Midbrain (tissue), 1 donor: Measurements from ENCODE around the gene TENT5C.

Experiments
- DNase-seq: peaks from one replicate; lab custom pipeline; 2025; lab: John Stamatoyannopoulos, UW

The TENT5C gene

GRCh38 chr1:117634631-117635030, 28.8 kb downstream of the TENT5C start:
- DNase-seq: no peak

DNA sequence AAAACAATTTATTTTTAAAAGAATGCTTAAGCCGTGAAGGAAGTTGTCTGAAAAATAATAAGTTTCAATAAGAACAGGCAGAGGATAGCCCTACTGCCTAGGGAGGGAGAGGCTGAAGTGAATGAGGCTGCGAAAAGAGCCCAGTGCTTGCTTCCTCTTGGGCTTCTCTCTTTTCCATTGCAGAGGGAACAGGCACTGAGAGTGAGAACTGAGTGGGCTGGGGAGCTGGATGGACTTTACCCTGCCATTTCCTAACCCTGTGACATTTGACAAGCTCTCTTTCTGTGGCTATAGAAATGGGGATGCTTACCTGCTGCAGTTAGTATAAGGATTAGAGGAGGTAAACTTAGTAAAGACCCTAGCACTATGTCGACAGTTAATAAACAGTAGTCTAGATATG, 30.0 kb downstream of the TENT5C start:
- DNase-seq: no peak

GRCh38 chr1:117636637-117637425, 31.0 kb downstream of the TENT5C start:
- no peak for DNase-seq

- no peak for DNase-seq
These were observed 32.3 kb downstream of the TENT5C start for GRCh38 chr1:117638141-117638540.

GRCh38 chr1:117638759-117639158, 32.9 kb downstream of the TENT5C start:
- DNase-seq: no peak

- DNase-seq: no peak
These were observed 33.9 kb downstream of the TENT5C start for GRCh38 chr1:117639741-117640140.

- DNase-seq: no peak
These were observed 35.7 kb downstream of the TENT5C start for GRCh38 chr1:117641536-117641935.

- DNase-seq: no peak
These were observed 37.1 kb downstream of the TENT5C start for GRCh38 chr1:117642963-117643362.

GRCh38 chr1:117643601-117644000, 37.8 kb downstream of the TENT5C start:
- no peak for DNase-seq

DNA sequence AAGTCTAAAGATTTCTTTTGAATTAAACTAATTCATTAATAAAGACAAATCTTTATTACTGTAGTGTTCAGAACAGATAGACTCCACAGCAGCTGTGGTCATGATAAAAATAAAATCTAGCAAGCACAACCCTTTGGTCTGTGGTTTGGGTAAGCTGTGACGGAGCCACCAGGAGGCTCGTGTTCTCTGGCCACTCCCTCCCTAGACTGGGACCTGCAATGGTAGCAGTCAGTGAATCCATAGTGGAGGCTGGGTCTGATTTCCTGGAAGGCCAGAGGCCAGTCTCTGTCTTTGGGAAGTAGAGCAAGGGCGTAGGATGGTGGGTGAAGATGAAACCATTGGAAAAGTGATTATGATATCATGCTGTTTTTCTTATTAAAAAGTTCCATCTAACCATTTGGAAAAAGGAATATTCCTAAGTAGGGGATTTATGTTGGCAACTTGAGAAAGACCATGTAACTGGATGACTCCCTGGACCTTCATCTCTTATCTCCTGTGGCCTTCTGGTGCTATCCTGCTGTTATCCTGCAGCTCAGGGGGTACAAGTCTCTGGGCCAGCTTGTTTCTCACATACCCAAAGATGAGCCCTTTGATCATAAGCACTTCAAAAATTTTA, 39.0 kb downstream of the TENT5C start:
- DNase-seq: no peak

- no peak for DNase-seq
These were observed 39.5 kb downstream of the TENT5C start for GRCh38 chr1:117645343-117645742.

GRCh38 chr1:117646007-117646811, 40.4 kb downstream of the TENT5C start:
- no peak for DNase-seq

GRCh38 chr1:117646956-117647355, 41.1 kb downstream of the TENT5C start:
- no peak for DNase-seq

GRCh38 chr1:117648015-117648414, 42.2 kb downstream of the TENT5C start:
- DNase-seq: no peak

- no peak for DNase-seq
These were observed 45.2 kb downstream of the TENT5C start for GRCh38 chr1:117650840-117651568.

DNA sequence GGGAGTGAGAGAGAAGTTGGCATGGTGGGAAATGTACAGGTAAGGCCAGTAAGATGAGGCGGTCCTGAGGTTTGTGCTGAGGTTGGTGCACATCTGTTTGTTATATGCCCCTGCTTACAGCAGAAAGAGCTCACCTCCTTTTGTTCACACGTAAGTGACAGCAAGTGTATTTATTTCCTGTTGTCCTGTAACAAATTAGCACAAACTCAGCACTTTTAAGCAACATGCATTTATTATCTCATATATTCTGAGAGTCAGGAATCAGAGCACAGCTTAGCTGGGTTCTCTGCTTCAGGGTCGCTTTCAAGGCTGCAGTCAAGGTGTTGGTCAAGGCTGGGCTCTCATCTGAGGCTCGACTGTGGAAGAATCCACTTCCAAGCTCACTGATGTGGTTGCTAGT, 45.8 kb downstream of the TENT5C start:
- no peak for DNase-seq

- DNase-seq: no peak
These were observed 46.6 kb downstream of the TENT5C start for GRCh38 chr1:117652421-117652820.

DNA sequence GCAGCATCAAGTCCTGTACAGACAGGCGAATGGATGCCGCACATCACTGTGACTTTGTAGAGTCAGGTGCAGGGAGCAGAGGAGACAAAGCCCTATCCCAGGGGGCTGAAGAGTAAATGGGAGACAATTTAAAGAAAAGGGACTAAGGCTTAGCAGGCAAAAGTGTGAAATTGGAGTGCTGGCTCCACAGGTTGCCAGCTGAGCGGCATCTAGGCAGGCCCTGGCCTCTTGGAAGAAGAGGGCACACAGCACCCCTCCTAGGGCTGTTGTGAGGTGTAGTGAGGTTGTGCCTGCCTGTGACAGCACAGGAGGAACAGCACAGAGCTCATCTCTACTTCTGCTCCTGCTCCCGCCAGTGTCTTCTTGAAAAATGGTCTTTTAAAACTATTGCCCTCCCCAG, 47.3 kb downstream of the TENT5C start:
- DNase-seq: no peak

DNA sequence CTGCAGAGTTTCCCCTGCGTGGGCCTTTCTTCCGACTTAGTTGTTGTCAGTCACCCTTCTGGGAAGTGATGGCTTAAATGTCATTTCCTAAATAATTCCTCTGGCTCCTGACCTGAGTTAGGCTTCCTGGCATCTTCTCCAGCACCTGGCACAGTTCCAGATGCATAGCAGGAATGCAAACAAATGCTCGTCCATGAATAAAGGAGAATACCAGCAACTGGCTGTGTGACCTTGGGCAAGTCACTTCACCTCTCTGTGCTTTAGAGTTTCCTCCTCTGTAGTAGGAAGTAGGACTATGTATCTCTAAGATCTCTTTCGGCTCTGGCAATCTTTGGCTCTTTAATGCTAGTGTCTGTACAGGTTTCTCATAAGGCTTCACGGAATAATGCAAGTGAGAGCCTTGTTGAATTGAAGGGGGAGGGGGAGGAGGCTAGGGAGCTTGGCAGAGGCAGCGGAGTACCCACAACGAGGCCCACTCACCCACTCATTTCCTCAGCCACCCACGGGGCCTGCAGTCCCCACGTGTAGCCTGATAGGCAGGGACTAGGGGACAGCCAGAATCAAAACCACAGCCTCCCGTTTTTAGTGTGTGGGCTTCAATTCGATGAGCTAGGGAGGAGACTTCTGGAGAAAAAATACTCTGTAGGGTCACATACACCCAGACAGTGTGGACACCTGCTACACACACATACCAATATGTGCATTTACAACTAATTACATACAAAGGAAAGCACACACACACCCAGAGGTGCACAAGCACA, 48.1 kb downstream of the TENT5C start:
- no peak for DNase-seq

DNA sequence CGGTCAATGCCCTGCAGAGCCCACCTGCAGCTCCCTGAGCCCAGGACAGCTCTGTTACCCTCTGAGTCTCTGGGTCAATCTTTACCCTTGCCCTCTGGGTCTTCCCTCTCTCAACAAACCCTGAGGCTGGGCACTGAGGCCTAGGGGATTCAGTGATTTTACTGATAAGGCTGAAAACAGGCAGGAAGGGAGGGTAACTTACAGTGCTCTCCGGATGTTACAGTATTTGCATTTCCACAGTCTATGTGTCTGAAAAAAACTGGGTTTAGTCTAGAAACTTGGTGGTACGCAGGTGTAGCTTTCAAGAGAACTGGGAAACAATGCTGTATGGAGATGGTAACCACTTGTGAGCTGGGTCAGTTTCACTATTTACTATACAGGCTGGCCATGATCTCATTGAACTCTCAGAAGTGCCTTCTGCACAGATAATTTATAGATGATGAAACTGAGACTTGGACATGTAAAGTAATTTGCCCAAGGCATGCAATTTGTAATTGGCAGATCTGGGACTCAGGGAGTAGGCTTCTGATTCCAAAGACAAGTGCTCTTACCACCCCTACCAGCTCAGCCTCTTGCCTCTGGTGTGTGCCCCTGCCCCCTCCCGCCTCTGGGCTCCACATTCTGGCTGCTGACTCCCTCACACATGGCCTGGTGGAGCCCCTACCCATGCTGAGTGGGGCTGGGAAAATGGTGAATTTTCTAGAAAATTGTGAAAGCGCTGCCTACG, 48.8 kb downstream of the TENT5C start:
- DNase-seq: no peak

GRCh38 chr1:117655220-117655577, 49.4 kb downstream of the TENT5C start:
- no peak for DNase-seq
